ENCODE measurements around the gene PLSCR4. TPM values are rescaled to one million over a fixed set of nuclear protein-coding genes. Genes with fewer than 3 reads are reported as not detected.

PLSCR4 gene
- total and polyA plus RNA-seq, 2 of the 8 experiments (the other 6 are each of a cell fraction or from before 2014, with no cell fraction given), result 1.8 to 2.9 TPM

DNA sequence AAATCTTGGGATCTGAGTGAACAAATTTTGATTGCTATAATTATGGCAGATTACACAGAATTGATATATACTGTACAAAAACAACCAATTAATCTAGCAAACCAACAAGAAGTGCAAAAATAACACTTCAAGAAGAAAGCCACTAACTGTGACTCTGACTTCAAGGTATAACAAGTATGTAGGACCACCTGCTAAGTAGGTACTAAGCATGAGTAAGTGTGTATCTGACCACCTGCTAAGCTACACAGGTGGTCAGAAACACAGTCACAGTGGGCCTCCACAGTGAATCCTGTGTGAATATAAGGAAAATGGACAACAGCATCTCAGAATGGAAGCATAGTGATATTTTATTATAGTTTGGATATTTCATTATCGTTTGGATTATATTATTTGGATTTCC lies 14.8 kb upstream of the PLSCR4 start:
- H4K5ac ChIP-seq (ENCODE audit: insufficient read length, low read depth, low read length), result no peak overlapping the region
- peak overlapping the region; percentile 94; the same call in 1 of the 2 replicates for H2BK20ac ChIP-seq (ENCODE audit: low read length)
- FAIRE-seq (no peak), DNase-seq (ENCODE audit: low read depth in 1 of 2, low spot score in 2 of 2) (no peak)
- no peak overlapping the region for H2BK12ac ChIP-seq (ENCODE audit: low read depth, low read length)
- no peak overlapping the region for H3K27ac ChIP-seq (ENCODE audit: low read depth, low read length)
- no peak overlapping the region for H3K9ac ChIP-seq (replicated peaks in 1 of 4; ENCODE audit: extremely low read depth in 1 of 4, low read depth in 3 of 4, low read length in 3 of 4)
- H3K14ac ChIP-seq (ENCODE audit: insufficient read length), result no peak overlapping the region
- no peak overlapping the region; a peak in 1 of 4 replicates for H3K4me2 ChIP-seq (ENCODE audit: insufficient read depth in 1 of 2, low read depth in 2 of 2, low read length in 2 of 2)
- peaks cover 0 to 1% (median 0%) of the 10 kb centered on the region in 4 experiments; a peak in 1 of 7 replicates for H3K27me3 ChIP-seq (replicated peaks in 1 of 4; ENCODE audit: control insufficient read depth in 3 of 4, extremely low read depth in 1 of 4, insufficient read depth in 3 of 4, low read length in 3 of 4)
- H2BK5ac ChIP-seq (ENCODE audit: low read depth, low read length), result no peak overlapping the region
- CTCF ChIA-PET (ENCODE audit: partially characterized antibody), result no interaction called here
- peaks cover 0 to 7% (median 3%) of the 10 kb centered on the region in 4 experiments; a peak in 4 of 7 replicates for H3K4me1 ChIP-seq (replicated peaks in 1 of 4; ENCODE audit: control insufficient read depth in 3 of 4, insufficient read depth in 4 of 4, low read length in 3 of 4)
- H3K56ac ChIP-seq (replicated peaks; ENCODE audit: insufficient read length, low read depth, low read length), result no peak overlapping the region
- no peak overlapping the region for H3K18ac ChIP-seq (ENCODE audit: extremely low read depth, low read length)
- POLR2A ChIA-PET (ENCODE audit: partially characterized antibody), result no interaction called here
- H3K23ac ChIP-seq (ENCODE audit: insufficient read length), result no peak overlapping the region
- H2AFZ ChIP-seq (ENCODE audit: low read length), result no peak overlapping the region
- H4K91ac ChIP-seq (replicated peaks; ENCODE audit: insufficient read length, low read length), result no peak overlapping the region
- 89% methylated on average over 1 of the region's 1 CpG; no CpG with 5 or more reads in 1 of the 2 experiments for WGBS, 2 experiments (ENCODE audit: extremely low coverage in 1 of 2, insufficient coverage in 1 of 2, insufficient read length in 1 of 2, insufficient replicate concordance in 2 of 2, low coverage in 1 of 2, low lambda C conversion rate in 2 of 2, missing lambda C conversion rate in 1 of 2)
- no peaks in the 10 kb centered on the region for H3K79me2 ChIP-seq (ENCODE audit: control insufficient read depth in 1 of 2, insufficient read depth in 2 of 2, low read length in 2 of 2)
- no peaks in the 10 kb centered on the region for H4K20me1 ChIP-seq (replicated peaks in 1 of 2; ENCODE audit: control insufficient read depth in 1 of 2, insufficient read depth in 2 of 2, low read length in 2 of 2)
- H3K9me3 ChIP-seq (ENCODE audit: insufficient read depth in 2 of 2, low read depth in 1 of 2, low read length in 1 of 2), result no peaks in the 10 kb centered on the region
- H2AK5ac ChIP-seq (ENCODE audit: low read depth, low read length), result no peak overlapping the region
- no peak overlapping the region for H2BK15ac ChIP-seq (ENCODE audit: low read length)
- H3K79me1 ChIP-seq (ENCODE audit: low read depth, low read length), result no peaks in the 10 kb centered on the region
- no peak overlapping the region for H3K4me3 ChIP-seq (ENCODE audit: extremely low read depth in 1 of 4, insufficient read depth in 2 of 4, low read depth in 3 of 4, low read length in 4 of 4)
- no peaks in the 10 kb centered on the region for H3K36me3 ChIP-seq (ENCODE audit: control insufficient read depth in 2 of 4, insufficient read depth in 4 of 4, low read length in 3 of 4)
- H3K23me2 ChIP-seq (ENCODE audit: low read depth, low read length), result no peaks in the 10 kb centered on the region
- H4K8ac ChIP-seq (ENCODE audit: extremely low read depth, insufficient read depth, low read length), result no peak overlapping the region
- no peak overlapping the region for H3K4ac ChIP-seq (replicated peaks; ENCODE audit: insufficient read length, low read depth, low read length)
- H2BK120ac ChIP-seq (replicated peaks; ENCODE audit: low read depth, low read length), result peak overlapping the region; percentile 96
- TF ChIP-seq SP1 (IDR thresholded peaks at IDR 0.05; ENCODE audit: low read depth, low read length) (no peak), SP2 (IDR thresholded peaks at IDR 0.05; ENCODE audit: low read length) (no peak), RAD21 (IDR thresholded peaks at IDR 0.05 in 1 of 2, conservative IDR thresholded peaks at IDR 0.05 in 1 of 2; ENCODE audit: low read depth in 2 of 2, low read length in 2 of 2) (no peak), SUZ12 (IDR thresholded peaks at IDR 0.05; ENCODE audit: low read length) (no peak), TAF7 (optimal IDR thresholded peaks at IDR 0.05; ENCODE audit: borderline replicate concordance, low read depth, low read length) (no peak), FOSL1 (IDR thresholded peaks at IDR 0.05; ENCODE audit: insufficient read depth, low read depth, low read length) (no peak), GTF2F1 (IDR thresholded peaks at IDR 0.05; ENCODE audit: borderline replicate concordance, low read depth, low read length) (no peak), SIX5 (IDR thresholded peaks at IDR 0.05; ENCODE audit: low read depth, low read length) (no peak), ZNF274 (IDR thresholded peaks at IDR 0.05; ENCODE audit: borderline replicate concordance, extremely low read depth, low read length) (no peak), MAFK (IDR thresholded peaks at IDR 0.05; ENCODE audit: low read depth, low read length) (no peak), SIN3A (conservative IDR thresholded peaks at IDR 0.05 in 1 of 2, IDR thresholded peaks at IDR 0.05 in 1 of 2; ENCODE audit: low read depth in 1 of 2, low read length in 2 of 2) (no peak), CREB1 (IDR thresholded peaks at IDR 0.05) (no peak), PHF8 (conservative IDR thresholded peaks at IDR 0.05; ENCODE audit: low read depth, low read length) (no peak), NANOG (IDR thresholded peaks at IDR 0.05; ENCODE audit: insufficient read depth, low read depth, low read length, poor library complexity, severe bottlenecking) (no peak)
